Transverse colon (tissue), 4 donors: ENCODE results near the gene C1orf56. TPM values are rescaled to one million over a fixed set of nuclear protein-coding genes. Genes with fewer than 3 reads are reported as not detected.

ENCODE experiments used
- DNase-seq: peaks from one replicate; pipeline ENCODE4 v3.0.0-alpha.2; 2019
- H3K27ac ChIP-seq, 4 donors: fragments of 200-600 bp; sonication (generic); 2 replicates each; pipeline ENCODE4 v1.5.1; 2016 to 2018; ENCODE audit warnings: inconsistent platforms in 4 of 4
- H3K27me3 ChIP-seq: fragments of 200-600 bp; sonication (generic); 2 replicates; pipeline ENCODE4 v1.5.1; 2017; ENCODE audit warnings: inconsistent platforms
- H3K36me3 ChIP-seq, 4 donors: fragments of 200-600 bp; sonication (generic); 2 replicates each; pipeline ENCODE4 v1.5.1; 2017 to 2019; ENCODE audit warnings: inconsistent platforms in 4 of 4
- H3K4me1 ChIP-seq, 4 donors: fragments of 200-600 bp; sonication (generic); 2 replicates each; pipeline ENCODE4 v1.5.1; 2017 to 2020; ENCODE audit warnings: inconsistent platforms in 4 of 4
- H3K4me3 ChIP-seq, 4 donors: fragments of 200-600 bp; sonication (generic); 1 replicate in 1 of 4; 2 replicates in 3 of 4; pipeline versions ENCODE4 v1.5.1 to v1.6.1; 2017 to 2019; ENCODE audit warnings: inconsistent platforms in 4 of 4
- H3K9me3 ChIP-seq, 2 donors: fragments of 200-600 bp; sonication (generic); 2 replicates each; pipeline ENCODE4 v1.5.1; 2017 to 2019; ENCODE audit warnings: inconsistent platforms in 2 of 2
- CTCF ChIP-seq, 5 experiments: fragments of 200-600 bp in 3 of 5; fragments of 450-650 bp in 2 of 5; sonication (generic) in 3 of 5; IDR thresholded peaks; 1 replicate in 2 of 5; 2 replicates in 3 of 5; pipeline ENCODE4 v1.5.1; 2016 to 2017; ENCODE audit warnings: antibody characterized with exemption in 5 of 5, inconsistent platforms in 3 of 5, mild to moderate bottlenecking in 2 of 5, moderate library complexity in 1 of 5
- EP300 ChIP-seq: sonication (generic); formaldehyde crosslinking; IDR thresholded peaks from one replicate; pipeline ENCODE4 v1.6.1; 2017; ENCODE audit warnings: antibody characterized with exemption, low read depth
- POLR2A ChIP-seq: fragments of 450-650 bp; IDR thresholded peaks from one replicate; pipeline ENCODE4 v1.6.1; 2016; ENCODE audit warnings: antibody characterized with exemption, mild to moderate bottlenecking, moderate library complexity
- POLR2AphosphoS5 ChIP-seq, 3 donors: sonication (generic); formaldehyde crosslinking; IDR thresholded peaks; one replicate each; pipeline ENCODE4 v1.6.1; 2016; ENCODE audit warnings: antibody characterized with exemption in 3 of 3
- WGBS, 2 donors: methylation state at CpG; one replicate each; pipeline ENCODE4 v1.1.5; 2018; ENCODE audit warnings: low coverage in 1 of 2; 5-methylcytosine and 5-hydroxymethylcytosine counted together
- in situ Hi-C, 4 donors: fragments of 200-750 bp; cut with MboI; loops; one replicate each; pipeline versions ENCODE4 v1.15.0 to v1.15.1; 2017; ENCODE audit warnings: low sequenced_read_pairs in 3 of 4, low pct_ligation_motif_present in 1 of 4, low pct_unique_long_range_greater_than_20kb in 1 of 4
- intact Hi-C: fragments of 100-400 bp; cut with DNase I; formaldehyde crosslinking; loops from one replicate; pipeline ENCODE4 v1.15.1; 2023; ENCODE audit warnings: low total_unique reads
- total RNA-seq, 4 donors: library from RNA; depleted of rRNA; stranded (reverse); fragments of >200 nt; gene quantifications; one replicate each; pipeline ENCODE4 v1.1.0, GENCODE V29; 2016

The C1orf56 gene
- total RNA-seq, 4 donors from 2014 or later, result 1.5 to 3.7 (median 2.8) TPM

DNA sequence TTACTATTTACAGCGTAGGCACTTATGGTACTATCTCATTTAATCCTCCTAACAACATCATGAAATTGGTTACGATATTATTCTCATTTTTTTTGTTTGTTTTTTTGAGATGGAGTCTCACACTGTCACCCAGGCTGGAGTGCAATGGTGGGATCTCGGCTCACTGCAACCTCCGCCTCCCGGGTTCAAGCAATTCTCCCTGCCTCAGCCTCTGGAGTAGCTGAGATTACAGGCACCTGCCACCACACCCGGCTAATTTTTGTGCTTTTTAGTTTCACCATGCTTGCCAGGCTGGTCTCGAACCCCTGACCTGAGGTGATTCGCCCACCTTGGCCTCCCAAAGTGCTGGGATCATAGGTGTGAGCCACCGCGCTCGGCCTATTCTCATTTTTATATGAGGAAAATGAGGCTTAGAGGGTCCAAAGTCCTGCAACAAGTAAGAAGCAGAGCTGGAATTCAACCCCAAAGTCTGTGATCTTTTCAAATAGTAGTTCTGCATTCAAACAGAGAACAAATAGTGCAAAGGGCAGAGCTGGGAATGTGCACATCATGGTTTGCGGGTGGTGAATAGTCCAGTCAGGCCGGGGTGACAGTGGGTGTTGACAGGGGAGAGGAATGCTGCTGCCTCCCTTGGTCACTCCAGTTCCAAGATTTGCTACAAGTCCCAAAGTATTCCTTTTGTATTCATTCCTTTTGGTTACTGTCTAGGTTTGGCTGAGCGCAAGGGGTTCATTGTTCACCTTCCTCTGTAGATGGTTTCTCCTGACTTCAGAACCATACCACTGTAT is 34.7 kb upstream of the C1orf56 start:
- WGBS, 2 donors, result 64 to 90% methylated on average over 6 to 14 of the region's 14 CpGs
- intact Hi-C loops (no loop called here), in situ Hi-C loops (loop anchor here in 1 of 4 donors (10.0 kb wide), 1 partner anchor 142 kb away; the partner anchor contains the start of gene TNFAIP8L2)
- Histone ChIP-seq H3K4me3 (no peak overlapping the region), H3K9me3 (no peaks in the 10 kb centered on the region), H3K4me1 (peaks cover 20 to 68% (median 37%) of the 10 kb centered on the region in 4 donors), H3K36me3 (no peaks in the 10 kb centered on the region), H3K27ac (peak overlapping the region; percentile 65 to 80 (median 77)), H3K27me3 (no peaks in the 10 kb centered on the region)
- peak; percentile 59 for DNase-seq
- TF ChIP-seq CTCF (IDR thresholded peaks at IDR 0.05) (no peak), POLR2AphosphoS5 (IDR thresholded peaks at IDR 0.05) (peak in 2 of 3 donors; percentile 17 to 31)

DNA sequence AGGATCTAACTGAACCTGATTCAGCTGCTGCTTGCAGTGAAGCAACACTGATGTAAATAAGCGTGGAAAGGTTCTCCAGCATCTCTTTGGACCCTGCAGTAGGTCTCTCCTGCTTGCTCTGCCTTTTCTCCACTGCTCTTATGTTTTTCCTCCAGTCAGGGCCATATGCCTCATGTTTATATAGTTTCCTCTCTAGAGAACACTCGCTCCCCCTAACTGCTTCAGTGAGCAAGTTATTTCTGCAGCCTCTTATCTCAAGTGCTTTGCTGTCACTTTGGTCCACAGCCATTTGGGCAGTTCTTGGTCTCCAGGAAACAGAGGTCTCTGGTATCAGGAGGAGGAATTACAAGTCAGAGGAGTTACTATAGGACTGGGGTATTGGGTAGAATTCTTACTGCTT is 34.0 kb upstream of the C1orf56 start:
- no peak overlapping the region for H3K4me3 ChIP-seq
- H3K9me3 ChIP-seq, result no peaks in the 10 kb centered on the region
- TF ChIP-seq POLR2AphosphoS5 (IDR thresholded peaks at IDR 0.05) (no peak), CTCF (IDR thresholded peaks at IDR 0.05) (no peak), EP300 (no peak), POLR2A (no peak)
- in situ Hi-C loops, result loop anchor here in 1 of 4 donors (10.0 kb wide), 1 partner anchor 141 kb away; the partner anchor contains the start of gene TNFAIP8L2
- H3K4me1 ChIP-seq, result peaks cover 19 to 65% (median 35%) of the 10 kb centered on the region in 4 donors
- H3K27ac ChIP-seq, result peak overlapping the region; percentile 65 to 80 (median 77)
- no peak for DNase-seq
- no peaks in the 10 kb centered on the region for H3K27me3 ChIP-seq
- intact Hi-C loops, result no loop called here
- WGBS, 2 donors, result 37% methylated on average over 2 of the region's 2 CpGs; no CpG with 5 or more reads in 1 of the 2 donors
- no peaks in the 10 kb centered on the region for H3K36me3 ChIP-seq

GRCh38 chr1:151024540-151025146 is 22.9 kb upstream of the C1orf56 start:
- H3K27ac ChIP-seq, result peak overlapping the region in 2 of 4 donors; percentile 13 to 52
- no peaks in the 10 kb centered on the region for H3K9me3 ChIP-seq
- peak; percentile 85 for DNase-seq
- in situ Hi-C loops (loop anchor here in 2 of 4 donors (10.0 to 25.0 kb wide), 2 partner anchors 130 to 138 kb away; partner anchors contain the start of genes TNFAIP8L2 (in 2 of the 2), LYSMD1 (in 1 of the 2) and SCNM1 (in 1 of the 2)), intact Hi-C loops (no loop called here)
- no peak overlapping the region for H3K4me3 ChIP-seq
- no peaks in the 10 kb centered on the region for H3K27me3 ChIP-seq
- whole genome bisulfite sequencing, 2 donors, result 39% methylated on average over 6 of the region's 6 CpGs; no CpG with 5 or more reads in 1 of the 2 donors
- peaks cover 0 to 8% (median 0%) of the 10 kb centered on the region in 4 donors for H3K4me1 ChIP-seq
- peaks cover 0 to 37% (median 15%) of the 10 kb centered on the region in 4 donors for H3K36me3 ChIP-seq
- no peak for TF ChIP-seq POLR2AphosphoS5 (IDR thresholded peaks at IDR 0.05)
- TF ChIP-seq POLR2A, result no peak
- no peak for TF ChIP-seq EP300
- peak; percentile 70 to 75 (median 72) for TF ChIP-seq CTCF (IDR thresholded peaks at IDR 0.05)

DNA sequence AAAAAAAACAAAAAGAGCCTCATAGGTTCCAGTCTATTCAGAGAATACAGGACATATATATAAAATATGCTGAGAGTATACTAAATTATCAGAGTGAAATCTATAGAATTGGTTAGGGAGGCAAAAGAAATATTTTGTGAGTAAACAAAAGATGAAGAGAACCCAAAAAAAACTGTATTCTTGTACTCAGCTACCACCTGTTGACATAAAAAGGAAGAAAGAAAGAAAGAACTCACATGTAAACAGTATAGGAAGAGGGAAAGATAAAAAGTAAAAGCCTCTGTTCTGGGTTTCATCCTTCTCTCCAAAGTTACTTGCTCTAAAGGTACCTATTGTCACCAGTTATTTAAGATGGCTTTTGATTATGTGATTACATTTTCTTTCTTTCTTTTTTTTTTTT is 21.1 kb upstream of the C1orf56 start:
- peaks cover 0 to 8% (median 0%) of the 10 kb centered on the region in 4 donors for H3K4me1 ChIP-seq
- peaks cover 0 to 28% (median 13%) of the 10 kb centered on the region in 4 donors for H3K36me3 ChIP-seq
- H3K4me3 ChIP-seq, result no peak overlapping the region
- no peaks in the 10 kb centered on the region for H3K9me3 ChIP-seq
- H3K27ac ChIP-seq, result no peak overlapping the region
- intact Hi-C loops, result no loop called here
- H3K27me3 ChIP-seq, result no peaks in the 10 kb centered on the region
- in situ Hi-C loops, result loop anchor here in 2 of 4 donors (10.0 to 25.0 kb wide), 2 partner anchors 128 to 136 kb away; partner anchors contain the start of genes TNFAIP8L2 (in 2 of the 2), LYSMD1 (in 1 of the 2) and SCNM1 (in 1 of the 2)
- DNase-seq, result no peak
- TF ChIP-seq CTCF (IDR thresholded peaks at IDR 0.05), result no peak
- TF ChIP-seq EP300, result no peak
- TF ChIP-seq POLR2AphosphoS5 (IDR thresholded peaks at IDR 0.05), result no peak
- TF ChIP-seq POLR2A, result no peak
